HuH-7 (cell line): ENCODE data around the gene CEND1.

ENCODE experiments used
- DNase-seq: peaks from one replicate; pipeline ENCODE4 v3.0.0; 2011; ENCODE audit warnings: low spot score

The CEND1 gene

GRCh38 chr11:794766-795633 is 5.1 kb upstream of the CEND1 start:
- DNase-seq, result no peak

DNA sequence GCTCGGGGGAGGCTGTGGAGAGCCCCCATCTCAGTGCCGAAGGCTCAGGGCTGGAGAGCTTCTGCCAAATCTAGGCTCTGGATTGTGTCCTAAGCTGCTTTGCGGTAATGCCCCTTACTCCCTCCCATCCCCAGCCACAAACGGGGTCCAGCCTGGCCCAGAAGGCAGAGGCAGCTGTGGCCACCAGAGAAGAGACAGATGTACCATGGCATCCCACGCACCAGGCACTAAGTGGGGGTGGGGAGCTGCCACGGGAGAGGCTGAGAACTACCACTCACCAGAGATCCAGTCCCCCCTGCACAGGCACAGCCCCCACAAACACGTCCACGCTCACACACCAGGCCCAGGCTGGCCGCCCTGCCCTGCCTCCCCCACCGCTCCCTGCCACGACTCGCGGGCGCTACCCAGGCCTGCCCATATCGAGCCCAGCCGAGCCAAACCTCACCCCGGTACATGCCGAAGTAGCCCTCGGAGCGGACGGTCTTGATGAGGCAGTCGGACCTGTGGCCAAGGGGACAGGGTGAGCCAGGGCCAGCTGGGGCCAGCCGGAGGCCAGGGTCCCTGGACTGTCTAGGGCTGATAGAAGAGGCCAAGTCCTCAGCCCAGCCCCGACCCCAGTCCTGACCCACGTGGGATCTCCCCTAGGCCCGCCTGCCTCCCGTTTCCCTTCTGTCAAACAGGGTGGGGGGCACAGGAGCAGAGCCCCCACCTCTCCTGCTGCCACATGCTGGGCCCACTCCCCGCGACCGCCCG is 4.3 kb upstream of the CEND1 start:
- no peak for DNase-seq

DNA sequence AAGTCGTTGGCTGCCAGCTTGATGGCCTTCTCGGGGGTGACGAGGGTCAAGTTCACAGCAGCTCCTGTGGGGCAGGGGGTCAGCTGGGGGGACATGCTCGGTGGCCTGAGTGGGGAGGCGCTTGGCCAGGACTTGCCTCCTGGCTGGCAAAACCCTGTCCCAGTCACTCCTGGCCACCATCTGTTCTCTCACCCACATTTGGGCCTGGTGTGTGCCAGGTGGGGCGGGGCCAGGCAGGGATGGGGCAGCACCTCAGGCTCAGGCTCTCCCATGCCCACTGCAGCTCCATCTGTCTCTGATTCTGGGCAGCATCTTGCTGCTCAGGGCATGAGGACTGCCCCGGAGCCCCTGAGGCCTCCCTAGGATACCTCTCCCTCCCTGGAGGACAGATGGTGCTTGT is 3.7 kb upstream of the CEND1 start:
- no peak for DNase-seq

DNA sequence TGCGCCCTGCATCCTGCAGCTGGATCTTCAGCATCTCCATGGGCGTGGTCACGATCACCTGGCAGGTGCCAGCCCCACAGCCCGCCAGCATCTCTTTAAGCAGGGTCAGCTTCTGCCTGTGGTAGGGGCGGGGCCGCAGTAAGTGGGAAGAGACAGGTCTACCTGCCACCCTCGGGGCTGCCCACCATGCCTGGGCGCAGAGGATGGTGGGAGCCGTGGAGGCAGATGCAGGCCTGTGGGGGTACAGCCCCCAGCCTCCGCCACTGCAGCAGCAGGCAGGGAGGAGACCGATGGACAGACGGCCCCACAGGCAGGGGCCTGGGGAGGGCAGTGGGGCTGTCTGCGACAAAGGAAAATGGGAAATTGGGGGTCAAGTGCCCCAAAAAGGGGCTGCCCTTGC is 3.0 kb upstream of the CEND1 start:
- DNase-seq, result no peak

DNA sequence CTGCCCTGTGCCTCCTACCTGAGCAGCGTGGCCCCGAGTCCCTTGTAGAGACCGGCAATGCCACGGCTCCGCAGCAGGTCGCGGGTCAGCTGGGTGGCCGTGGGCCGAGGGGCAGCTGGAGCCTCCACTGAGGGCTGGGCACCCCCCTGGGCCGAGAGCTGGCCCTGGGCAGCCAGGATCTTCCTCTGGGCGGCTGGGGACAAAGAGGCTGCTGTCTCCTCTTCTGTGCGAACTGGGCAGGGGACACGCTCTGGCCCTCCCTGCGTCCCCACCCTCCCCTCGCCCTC is 2.6 kb upstream of the CEND1 start:
- no peak for DNase-seq

GRCh38 chr11:791658-792534 is 2.0 kb upstream of the CEND1 start:
- no peak for DNase-seq

GRCh38 chr11:790721-791564 is 1.1 kb upstream of the CEND1 start:
- no peak for DNase-seq

- DNase-seq, result no peak
These were observed 643 bp downstream of the CEND1 start for GRCh38 chr11:788953-789940.

- no peak for DNase-seq
These were observed 1.8 kb downstream of the CEND1 start for GRCh38 chr11:788009-788640.

DNA sequence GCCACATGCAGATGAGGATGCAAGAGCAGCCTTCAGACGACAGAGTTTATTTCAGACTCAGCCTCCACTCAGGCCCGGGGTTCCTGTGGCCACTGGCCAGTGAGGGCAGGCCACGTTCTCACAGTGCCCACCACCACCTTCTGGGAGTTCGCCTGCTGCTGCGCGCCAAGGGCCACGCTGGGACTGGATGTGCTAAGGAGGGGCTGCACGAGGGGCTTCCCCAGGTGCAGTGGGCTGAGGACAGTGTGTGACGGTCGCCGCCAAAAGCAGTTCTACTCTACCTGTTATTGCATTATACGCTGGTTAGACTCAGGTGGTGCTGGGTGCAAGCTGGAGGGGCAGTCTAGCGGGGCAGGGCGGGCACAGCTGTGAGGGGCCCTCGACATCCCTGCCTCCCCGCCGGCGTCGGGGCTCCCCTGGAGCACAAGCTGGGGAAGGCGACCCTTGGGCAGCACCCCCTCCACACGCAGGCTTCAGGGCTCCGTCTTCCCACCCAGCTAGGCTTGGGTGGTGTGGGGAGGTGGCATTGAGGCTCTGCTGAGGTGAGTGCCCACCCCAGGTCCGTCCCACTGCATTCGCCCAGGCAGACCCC is 2.7 kb downstream of the CEND1 start:
- DNase-seq, result no peak

GRCh38 chr11:786235-787083 is 3.4 kb downstream of the CEND1 start:
- no peak for DNase-seq

GRCh38 chr11:783581-784015 is 6.3 kb downstream of the CEND1 start:
- DNase-seq, result no peak

DNA sequence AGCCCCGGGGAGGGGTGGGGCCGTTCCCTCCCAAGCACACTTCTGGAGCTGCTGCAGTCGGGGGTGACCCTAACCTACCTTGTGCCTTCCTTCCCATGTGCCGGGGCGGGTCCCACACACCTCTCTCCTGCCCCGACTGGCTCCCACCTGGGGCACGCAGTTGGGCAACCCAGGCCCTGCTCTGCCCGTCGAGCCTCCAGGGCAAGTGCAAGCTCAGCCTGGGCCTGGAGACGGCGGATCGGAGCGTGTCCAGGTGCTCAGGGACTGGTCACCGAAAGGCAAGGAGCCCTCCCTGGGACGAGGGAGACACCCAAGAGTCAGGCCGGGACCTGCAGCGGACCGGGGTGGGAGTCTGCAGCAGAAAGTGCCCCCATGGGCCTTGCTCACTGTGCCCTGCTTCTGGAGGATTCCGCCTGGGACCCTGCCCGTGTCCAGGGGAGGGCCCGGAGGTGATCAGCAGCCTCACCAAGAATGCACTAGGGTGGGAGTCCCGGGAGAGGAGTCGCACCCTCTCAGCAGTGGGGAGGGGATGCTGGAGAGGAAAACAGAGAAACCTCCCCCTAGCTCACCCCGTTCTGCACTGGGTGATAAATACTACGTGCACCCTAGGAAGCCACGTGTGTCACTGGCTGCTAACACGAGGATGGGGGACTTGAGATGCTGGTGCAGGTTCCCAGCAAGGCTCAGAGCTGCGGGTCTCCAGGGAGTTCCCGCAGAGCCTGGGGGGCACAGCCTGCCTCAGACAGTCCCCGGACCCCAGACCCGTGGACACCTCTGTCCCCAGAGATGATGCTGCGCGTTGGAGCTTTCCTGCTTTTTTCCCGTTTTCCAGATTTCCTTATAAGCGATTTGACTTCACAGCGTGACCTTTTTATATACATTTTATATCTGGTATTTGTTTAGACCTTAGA is 7.4 kb downstream of the CEND1 start:
- no peak for DNase-seq

- no peak for DNase-seq
These were observed 9.8 kb downstream of the CEND1 start for GRCh38 chr11:779955-780532.

DNA sequence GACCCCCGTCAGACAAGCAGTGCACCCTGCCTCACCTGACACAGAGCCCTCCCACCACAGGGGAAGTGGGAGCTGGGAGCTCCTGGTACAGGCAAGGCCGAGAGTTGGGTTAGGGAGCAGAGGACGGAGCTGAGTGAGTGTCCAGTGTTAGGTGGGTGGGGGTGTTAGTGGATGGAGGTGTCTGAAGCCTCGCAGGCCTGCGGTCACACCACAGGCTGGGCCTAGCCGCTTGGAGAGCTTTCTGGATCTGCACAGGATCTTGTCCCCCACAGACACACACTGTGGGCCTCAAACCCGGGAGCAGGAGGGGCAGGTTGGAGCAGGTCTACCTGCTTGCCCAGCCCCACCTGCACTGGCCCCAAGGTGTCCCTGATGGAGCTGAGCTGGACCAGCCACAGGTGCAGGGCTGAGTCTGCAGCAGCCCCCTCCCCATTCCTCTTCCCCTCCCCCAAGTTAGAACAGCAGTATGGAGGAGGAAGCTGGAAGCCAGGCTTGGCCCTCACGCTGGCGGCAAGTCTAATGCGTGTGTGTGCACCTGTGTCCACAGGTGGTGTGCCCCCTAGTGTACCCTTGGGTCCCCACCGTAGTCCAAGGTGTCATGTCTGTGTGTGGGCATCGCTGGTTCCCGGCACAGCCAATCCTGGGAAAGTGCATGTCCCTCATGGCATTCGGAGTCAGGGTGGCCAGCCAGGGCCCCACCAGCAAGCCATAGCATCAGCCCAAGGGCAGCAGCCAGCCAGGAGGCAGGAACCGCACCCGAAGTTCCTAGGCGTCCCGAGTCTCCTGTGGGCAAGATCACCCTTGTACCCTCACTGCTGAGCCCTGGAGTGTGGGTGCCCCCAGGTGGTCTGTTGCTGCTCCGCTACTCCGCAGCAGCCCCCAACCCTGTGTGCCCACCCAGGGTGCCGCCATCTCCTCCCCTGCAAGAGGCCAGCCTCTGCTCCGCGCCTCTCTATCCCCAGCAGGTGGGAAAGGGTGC is 10.6 kb downstream of the CEND1 start:
- no peak for DNase-seq
